CD4-positive, alpha-beta T cell treated with Interleukin-4 for 1 hour (primary cell): ENCODE data around the gene MYO5C.

ENCODE experiments used
- DNase-seq, 2 donors: peaks; one replicate each; pipeline ENCODE4 v3.0.0-alpha.2; 2020 to 2022

The MYO5C gene

GRCh38 chr15:52144656-52145178, 150.9 kb downstream of the MYO5C start:
- DNase-seq: no peak

GRCh38 chr15:52143873-52144272, 151.7 kb downstream of the MYO5C start:
- DNase-seq: no peak
